Osteoblast (primary cell): ENCODE results near the gene ADAMTS9. TPM values are rescaled to one million over a fixed set of nuclear protein-coding genes. Genes with fewer than 3 reads are reported as not detected.
A peak's percentile ranks its signal among the peaks of the same experiment; 100 is the strongest.

Experiments used
- DNase-seq: peaks from one replicate; pipeline ENCODE4 v3.0.0; 2011; ENCODE audit warnings: low spot score, mixed read lengths; ENCODE audit not compliant: insufficient read length; ENCODE audit errors: missing footprints
- H2AFZ ChIP-seq: 2 replicates; pipeline ENCODE4 v1.6.0; 2011; ENCODE audit warnings: mild to moderate bottlenecking, low read length
- H3K27ac ChIP-seq: 2 replicates; pipeline ENCODE4 v1.5.1; 2011; ENCODE audit warnings: mild to moderate bottlenecking, low read depth, low read length, moderate library complexity
- H3K27me3 ChIP-seq: 2 replicates; pipeline ENCODE4 v1.6.0; 2012; ENCODE audit warnings: mild to moderate bottlenecking, control low read depth, inconsistent platforms, low read length, moderate library complexity; ENCODE audit not compliant: insufficient read depth
- H3K36me3 ChIP-seq: 2 replicates; pipeline ENCODE4 v1.5.1; 2011; ENCODE audit warnings: mild to moderate bottlenecking, low read length, control low read depth, moderate library complexity; ENCODE audit not compliant: insufficient read depth
- H3K4me1 ChIP-seq: 2 replicates; pipeline ENCODE4 v1.5.1; 2011; ENCODE audit warnings: mild to moderate bottlenecking, low read length, control low read depth, moderate library complexity; ENCODE audit not compliant: insufficient read depth
- H3K4me2 ChIP-seq: 2 replicates; pipeline ENCODE4 v1.6.0; 2011; ENCODE audit warnings: mild to moderate bottlenecking, low read length; ENCODE audit not compliant: insufficient read depth
- H3K4me3 ChIP-seq: fragments of 200-600 bp; sonication (generic); 3 replicates; pipeline ENCODE4 v1.5.1; 2012; ENCODE audit warnings: mild to moderate bottlenecking, low read length, inconsistent platforms; ENCODE audit not compliant: insufficient read depth
- H3K79me2 ChIP-seq: 2 replicates; pipeline ENCODE4 v1.6.0; 2012; ENCODE audit warnings: mild to moderate bottlenecking, low read length, control low read depth, inconsistent platforms; ENCODE audit not compliant: insufficient read depth
- H3K9me3 ChIP-seq: 2 replicates; pipeline ENCODE4 v1.5.1; 2011; ENCODE audit warnings: low read depth, low read length, control low read depth
- H4K20me1 ChIP-seq: 2 replicates; pipeline ENCODE4 v1.6.0; 2012; ENCODE audit warnings: mild to moderate bottlenecking, low read length, control low read depth; ENCODE audit not compliant: insufficient read depth
- CTCF ChIP-seq: IDR thresholded peaks from 2 replicates; pipeline ENCODE4 v1.5.1; 2011; ENCODE audit warnings: mild to moderate bottlenecking, low read depth, low read length, moderate library complexity; ENCODE audit errors: extremely low read depth
- total RNA-seq: library from RNA; depleted of rRNA; stranded (reverse); fragments of >200 nt; gene quantifications from 2 replicates; pipeline ENCODE4 v1.2.3, GENCODE V29; 2012

Gene ADAMTS9
- total RNA-seq, 1 donor, result 4.0 TPM

DNA sequence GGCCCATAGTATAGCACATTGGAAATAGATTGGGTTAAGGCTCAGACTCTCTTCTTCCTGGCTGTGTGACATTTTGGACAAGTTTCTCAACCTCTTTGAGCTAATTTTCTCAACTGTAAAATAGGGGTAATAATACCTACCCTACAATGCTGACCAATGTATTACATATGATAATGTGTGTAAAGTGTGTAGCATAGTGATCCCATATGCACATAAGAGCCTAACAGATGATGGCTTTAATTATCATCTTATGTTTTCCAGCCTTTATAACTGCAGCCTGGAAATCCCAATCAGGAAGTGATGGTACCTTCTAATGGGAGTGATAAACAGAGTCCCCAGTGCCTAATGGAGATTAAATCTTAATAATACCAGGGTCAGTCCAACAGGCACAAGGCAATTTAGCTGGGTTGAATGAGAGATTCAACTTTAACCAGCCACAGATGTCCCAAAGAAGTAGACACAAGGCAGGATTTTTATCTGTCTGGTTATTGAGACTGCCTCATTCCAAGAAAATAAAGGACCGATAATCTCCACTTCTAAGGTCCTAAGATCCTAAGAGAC is 12.0 kb downstream of the ADAMTS9 start:
- Histone ChIP-seq H3K27ac (no peak overlapping the region), H3K36me3 (no peaks in the 10 kb centered on the region), H2AFZ (no peak overlapping the region), H4K20me1 (no peaks in the 10 kb centered on the region), H3K4me2 (no peak overlapping the region), H3K27me3 (no peaks in the 10 kb centered on the region), H3K4me3 (no peak overlapping the region), H3K4me1 (no peaks in the 10 kb centered on the region), H3K9me3 (no peaks in the 10 kb centered on the region), H3K79me2 (no peaks in the 10 kb centered on the region)
- DNase-seq, result no peak
- no peak for TF ChIP-seq CTCF

DNA sequence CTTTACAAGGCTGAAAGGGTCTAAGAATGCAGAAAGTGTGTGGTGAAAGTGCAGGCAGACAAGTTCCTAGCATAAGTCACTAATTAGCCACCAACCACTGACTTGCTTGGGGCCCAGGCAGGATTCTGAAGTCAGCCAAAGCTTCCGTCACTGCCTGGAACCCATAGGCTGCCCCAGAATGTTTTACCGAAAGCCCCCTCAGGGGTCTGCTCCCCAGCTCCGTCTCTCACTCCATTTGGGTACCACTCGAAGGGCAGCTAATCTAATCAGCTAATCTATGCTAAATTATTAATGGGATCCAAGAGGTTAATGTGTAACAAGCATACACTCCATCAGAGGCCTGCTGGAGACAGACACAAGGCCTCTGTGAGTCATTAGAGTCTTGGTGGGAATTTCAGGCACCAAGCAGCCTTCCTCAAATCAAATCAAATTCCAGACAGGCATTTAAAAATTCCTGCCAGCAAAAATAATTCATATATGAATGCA is 13.2 kb downstream of the ADAMTS9 start:
- Histone ChIP-seq H3K9me3 (no peaks in the 10 kb centered on the region), H3K4me2 (no peak overlapping the region), H3K79me2 (no peaks in the 10 kb centered on the region), H2AFZ (peak overlapping the region; percentile 75), H3K27me3 (no peaks in the 10 kb centered on the region), H3K4me3 (no peak overlapping the region), H4K20me1 (no peaks in the 10 kb centered on the region), H3K4me1 (no peaks in the 10 kb centered on the region), H3K36me3 (no peaks in the 10 kb centered on the region), H3K27ac (peak overlapping the region; percentile 11)
- DNase-seq, result no peak
- no peak for TF ChIP-seq CTCF

DNA sequence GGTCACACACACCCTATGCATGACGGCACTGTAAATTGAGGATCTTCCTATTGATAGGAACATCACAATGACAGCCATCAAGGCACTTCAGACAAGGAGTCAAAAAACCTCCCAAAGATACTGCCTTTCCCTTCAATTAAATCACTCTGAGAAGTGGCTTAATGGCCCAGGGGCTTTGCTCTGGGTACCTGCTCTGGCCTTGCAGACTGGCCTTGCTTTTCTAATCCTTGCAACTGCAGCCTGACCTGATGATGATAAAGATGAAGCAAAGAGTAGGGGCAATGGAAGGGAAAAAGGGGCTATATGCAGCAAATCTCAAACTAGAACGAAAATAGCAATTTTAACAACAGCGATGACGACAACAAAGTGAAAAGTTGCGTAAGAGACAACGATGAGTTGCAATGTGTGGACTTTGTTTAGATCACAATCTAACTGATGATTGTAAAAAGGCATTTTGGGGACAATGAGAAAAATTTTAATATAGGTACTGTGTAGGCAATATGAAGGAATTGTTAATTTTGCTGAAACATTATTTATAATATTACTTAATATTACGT is 14.6 kb downstream of the ADAMTS9 start:
- H4K20me1 ChIP-seq, result no peaks in the 10 kb centered on the region
- no peak for TF ChIP-seq CTCF
- no peak overlapping the region for H3K4me2 ChIP-seq
- H3K36me3 ChIP-seq, result no peaks in the 10 kb centered on the region
- H3K9me3 ChIP-seq, result no peaks in the 10 kb centered on the region
- no peaks in the 10 kb centered on the region for H3K4me1 ChIP-seq
- no peaks in the 10 kb centered on the region for H3K79me2 ChIP-seq
- no peak overlapping the region for H2AFZ ChIP-seq
- no peaks in the 10 kb centered on the region for H3K27me3 ChIP-seq
- H3K4me3 ChIP-seq, result no peak overlapping the region
- no peak for DNase-seq
- no peak overlapping the region for H3K27ac ChIP-seq

DNA sequence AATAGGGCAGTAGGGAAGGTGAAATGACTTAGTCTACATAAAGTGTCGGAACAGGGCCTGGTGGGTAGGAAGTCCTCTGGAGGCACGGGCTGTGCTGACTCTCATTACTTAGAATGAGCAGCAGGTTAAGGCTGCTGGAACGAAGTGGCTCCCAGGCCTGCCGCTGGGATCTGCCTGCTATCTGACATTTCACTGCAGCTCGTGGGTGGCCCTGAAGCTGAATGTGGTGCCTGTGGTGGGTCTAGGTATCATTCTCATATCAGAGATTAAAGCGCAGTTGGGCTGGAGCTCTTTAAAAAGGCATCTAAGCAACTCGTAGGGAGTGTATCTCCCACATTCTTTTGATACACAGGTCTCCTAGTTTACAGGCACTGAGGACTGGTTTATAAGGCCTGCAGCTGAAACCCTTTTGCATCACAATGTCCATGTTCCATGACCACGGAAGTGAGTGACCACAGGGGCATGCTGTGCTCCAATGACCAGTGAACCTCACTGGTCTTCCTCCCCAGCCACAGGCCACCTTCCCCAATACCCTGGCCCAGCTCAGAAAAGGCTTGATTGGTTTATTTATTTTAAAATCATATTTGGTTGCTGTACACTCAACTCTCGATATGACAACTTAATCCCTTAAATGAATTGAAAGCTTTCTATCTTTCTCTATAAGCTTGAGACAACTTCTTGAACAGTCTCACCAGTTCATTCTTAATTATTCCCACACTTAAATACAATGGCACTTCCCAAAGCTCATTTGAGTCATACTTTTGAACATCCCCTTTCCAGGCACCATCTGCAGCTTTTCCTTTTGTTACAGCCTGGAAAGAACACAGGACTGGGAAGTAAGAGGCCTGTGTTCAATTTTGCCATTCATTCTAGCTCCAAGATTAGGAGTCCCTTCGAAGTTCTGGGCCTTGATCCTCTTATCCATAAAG is 19.0 kb downstream of the ADAMTS9 start:
- TF ChIP-seq CTCF, result no peak
- Histone ChIP-seq H4K20me1 (no peaks in the 10 kb centered on the region), H3K4me2 (no peak overlapping the region), H2AFZ (no peak overlapping the region), H3K9me3 (no peaks in the 10 kb centered on the region), H3K36me3 (no peaks in the 10 kb centered on the region), H3K4me1 (no peaks in the 10 kb centered on the region), H3K79me2 (no peaks in the 10 kb centered on the region), H3K4me3 (no peak overlapping the region), H3K27me3 (no peaks in the 10 kb centered on the region), H3K27ac (no peak overlapping the region)
- DNase-seq, result no peak
